ENCODE measurements around the gene ADARB2.

DNA sequence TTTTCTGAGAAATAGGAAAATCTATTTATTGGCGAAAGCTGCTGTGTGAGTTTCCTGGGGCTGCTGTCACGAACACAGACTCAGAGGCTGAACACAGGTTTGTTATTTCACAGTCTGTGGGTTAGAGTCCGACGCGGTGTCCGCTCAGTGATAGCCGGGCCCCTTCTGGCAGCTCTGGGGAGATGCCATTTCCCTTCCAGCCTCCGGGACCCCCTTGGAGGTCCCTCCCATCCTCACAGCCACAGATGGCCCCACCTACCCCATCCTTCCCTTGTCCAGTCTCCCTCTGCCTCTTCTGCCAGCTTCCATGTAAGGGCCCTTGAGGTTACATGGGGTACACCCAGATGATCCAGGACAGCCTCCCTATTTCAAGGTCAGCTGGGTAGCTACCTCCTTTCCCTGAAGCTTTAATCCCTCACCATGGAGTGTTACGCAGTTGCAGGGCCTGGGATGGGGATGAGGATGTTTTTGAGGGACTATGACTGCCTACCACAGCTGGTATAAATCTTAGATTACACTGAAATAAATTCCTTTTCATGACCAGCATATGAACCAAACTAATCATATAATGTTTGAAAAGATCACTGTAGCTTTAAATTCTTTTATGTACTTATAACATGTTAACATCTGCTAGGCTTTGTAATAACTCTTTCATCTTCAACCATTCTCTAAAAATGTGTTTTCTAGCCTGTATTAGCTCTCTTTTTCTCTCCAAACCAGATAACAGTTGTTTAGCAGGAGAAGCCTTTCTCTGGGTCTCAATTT, 582.6 kb downstream of the ADARB2 start:
- TF ChIP-seq RAD21 (IDR thresholded peaks at IDR 0.05; ENCODE audit: low read depth) (no peak), EP300 (IDR thresholded peaks at IDR 0.05; ENCODE audit: borderline replicate concordance) (no peak), TEAD4 (IDR thresholded peaks at IDR 0.05) (no peak), YY1 (IDR thresholded peaks at IDR 0.05; ENCODE audit: low read depth) (no peak), TAF1 (IDR thresholded peaks at IDR 0.05; ENCODE audit: low read depth) (no peak), NFIC (IDR thresholded peaks at IDR 0.05) (no peak), ZBTB7A (IDR thresholded peaks at IDR 0.05; ENCODE audit: low read depth) (no peak)
- TF ChIP-seq, protein P1, sequence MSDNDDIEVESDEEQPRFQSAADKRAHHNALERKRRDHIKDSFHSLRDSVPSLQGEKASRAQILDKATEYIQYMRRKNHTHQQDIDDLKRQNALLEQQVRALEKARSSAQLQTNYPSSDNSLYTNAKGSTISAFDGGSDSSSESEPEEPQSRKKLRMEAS (IDR thresholded peaks at IDR 0.05): no peak

All from Ishikawa (cell line).